K562 (cell line): ENCODE data around the gene TMEM101. TPM values are rescaled to one million over a fixed set of nuclear protein-coding genes. Genes with fewer than 3 reads are reported as not detected.

Experiments used
- CHD4 ChIP-seq: fragments of 200-600 bp; sonication (generic); IDR thresholded peaks from 3 replicates; pipeline ENCODE4 v1.6.1; 2012; ENCODE audit warnings: low read depth, mild to moderate bottlenecking, mixed read lengths, low read length, inconsistent platforms; ENCODE audit not compliant: insufficient read depth, insufficient replicate concordance, poor library complexity, severe bottlenecking
- CSDE1 ChIP-seq, 2 experiments: fragments of 450-650 bp; IDR thresholded peaks; 2 replicates each; pipeline ENCODE4 v1.6.1; 2016; ENCODE audit warnings: mild to moderate bottlenecking in 1 of 2
- FOS ChIP-seq: IDR thresholded peaks from 3 replicates; pipeline ENCODE4 v1.6.1; 2011; ENCODE audit not compliant: insufficient read length; ENCODE audit errors: extremely low read depth
- HDAC8 ChIP-seq: fragments of 450-650 bp; IDR thresholded peaks from 2 replicates; pipeline ENCODE4 v1.6.1; 2016; ENCODE audit warnings: mild to moderate bottlenecking, missing genetic modification characterization, moderate library complexity, missing compliant biosample characterization
- KDM1A ChIP-seq, 2 experiments: fragments of 450-650 bp; IDR thresholded peaks; 2 replicates each; pipeline ENCODE4 v1.6.1; 2016; ENCODE audit warnings: mild to moderate bottlenecking in 2 of 2
- SIX5 ChIP-seq, 2 experiments: IDR thresholded peaks; 2 replicates each; pipeline ENCODE4 v1.6.1; 2011; ENCODE audit warnings: low read length in 2 of 2, borderline replicate concordance in 1 of 2, low read depth in 1 of 2, mild to moderate bottlenecking in 1 of 2, moderate library complexity in 1 of 2; ENCODE audit not compliant: insufficient read depth in 1 of 2
- SMAD4 ChIP-seq: fragments of 250-450 bp; sonication (Bioruptor Pico); conservative IDR thresholded peaks from 2 replicates; pipeline ENCODE4 v1.8.0; 2021; ENCODE audit warnings: inconsistent platforms, mild to moderate bottlenecking, moderate library complexity
- TBP ChIP-seq: optimal IDR thresholded peaks from 2 replicates; pipeline ENCODE3; 2011; ENCODE audit warnings: low read depth, low read length, improper control_type of control experiment
- polyA plus RNA-seq, 8 experiments: library from polyadenylated mRNA; depleted of rRNA in 4 of 8; stranded (reverse) in 5 of 8; unstranded in 3 of 8; fragments of >200 nt; fragmentation: Nextera tagmentation in 2 of 8; fragmentation: Illumina TruSeq in 1 of 8; extraction: Ambion mirVana in 2 of 8; extraction: Trizol in 1 of 8; gene quantifications; 2 replicates each; pipeline versions ENCODE4 v1.2.1 to v1.2.3, GENCODE V29; 2011 to 2014; ENCODE audit warnings: inconsistent platforms in 1 of 8, missing spikeins in 1 of 8
- total RNA-seq, 7 experiments: library from RNA; depleted of rRNA in 6 of 7; stranded (reverse); fragments of >200 nt in 6 of 7; fragmentation: Illumina TruSeq in 2 of 7; extraction: Trizol in 2 of 7; gene quantifications; 2 replicates each; pipeline versions ENCODE4 v1.2.1 to v1.2.3, GENCODE V29; 2011 to 2021; ENCODE audit warnings: low replicate concordance in 1 of 7
- TF ChIP-seq, protein P1 (sequence below), 2 experiments: IDR thresholded peaks; 2 replicates each; pipeline ENCODE4 v1.6.1; 2012; ENCODE audit warnings: improper control_type of control experiment in 2 of 2, low read depth in 2 of 2, low read length in 2 of 2, borderline replicate concordance in 1 of 2
- TF ChIP-seq, protein P2 (sequence below): sonication (generic); formaldehyde crosslinking; IDR thresholded peaks from 2 replicates; pipeline ENCODE4 v1.8.0; 2022; ENCODE audit warnings: missing genetic modification reagents, mild to moderate bottlenecking, moderate library complexity, borderline replicate concordance
- TF ChIP-seq, protein P3 (sequence below): fragments of 450-650 bp; IDR thresholded peaks from 2 replicates; pipeline ENCODE4 v1.6.1; 2018; ENCODE audit not compliant: partially characterized antibody
- TF ChIP-seq, protein P4 (sequence below): fragments of 450-650 bp; IDR thresholded peaks from 2 replicates; pipeline ENCODE4 v1.6.1; 2016; ENCODE audit warnings: mild to moderate bottlenecking
- TF ChIP-seq, protein P5 (sequence below): fragments of 450-650 bp; IDR thresholded peaks from 2 replicates; pipeline ENCODE4 v1.6.1; 2014; ENCODE audit warnings: low read depth, mild to moderate bottlenecking, moderate library complexity, borderline replicate concordance

The TMEM101 gene
- total and polyA plus RNA-seq, 9 of the 15 experiments (the other 6 are each of a cell fraction or from before 2014, with no cell fraction given), result 21.2 to 110 (median 37.8) TPM

DNA sequence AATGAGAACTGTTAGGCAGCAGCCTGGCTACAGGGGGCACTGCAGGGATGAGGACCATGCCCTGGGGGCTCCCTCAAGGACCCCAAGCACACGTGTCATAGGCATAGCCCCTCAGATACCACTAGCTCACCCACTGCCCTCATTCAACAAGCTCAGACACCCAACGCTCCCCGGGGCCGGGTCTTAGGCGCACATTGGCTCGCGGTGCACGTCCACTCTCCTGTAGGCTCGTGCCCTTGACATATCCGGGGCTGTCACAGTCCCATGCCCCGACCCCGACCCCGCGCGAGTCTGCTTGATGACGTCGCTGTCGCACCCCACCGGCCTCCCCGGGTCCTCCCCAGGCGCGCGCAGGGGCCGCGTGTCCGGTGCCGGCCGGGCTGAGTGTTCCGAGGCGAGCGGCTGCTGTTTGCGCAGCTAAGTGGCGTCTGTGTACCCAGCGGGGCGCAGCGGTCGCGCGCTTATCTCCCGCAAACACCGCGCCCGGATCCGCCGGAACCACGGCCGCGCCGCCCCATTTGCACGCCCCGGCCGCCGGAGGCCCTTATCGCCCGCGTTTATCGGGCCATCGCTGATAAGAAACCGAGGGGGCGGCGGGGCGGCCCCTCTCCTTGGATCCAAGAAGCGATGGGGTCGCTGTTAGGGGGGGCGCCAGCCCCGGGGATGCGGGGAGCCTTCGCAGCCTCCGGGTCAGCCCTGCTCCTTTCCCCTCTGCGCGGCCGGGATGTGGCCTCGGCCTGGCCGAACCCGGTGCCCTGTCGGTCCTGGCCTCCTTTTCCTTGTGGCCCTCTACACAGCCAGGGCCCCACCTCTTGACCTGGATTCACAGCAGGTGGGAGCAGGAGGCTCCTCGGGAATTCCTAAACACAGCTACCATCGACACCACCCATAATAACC lies 31.0 kb downstream of the TMEM101 start (continued):
- TF ChIP-seq, protein P1, sequence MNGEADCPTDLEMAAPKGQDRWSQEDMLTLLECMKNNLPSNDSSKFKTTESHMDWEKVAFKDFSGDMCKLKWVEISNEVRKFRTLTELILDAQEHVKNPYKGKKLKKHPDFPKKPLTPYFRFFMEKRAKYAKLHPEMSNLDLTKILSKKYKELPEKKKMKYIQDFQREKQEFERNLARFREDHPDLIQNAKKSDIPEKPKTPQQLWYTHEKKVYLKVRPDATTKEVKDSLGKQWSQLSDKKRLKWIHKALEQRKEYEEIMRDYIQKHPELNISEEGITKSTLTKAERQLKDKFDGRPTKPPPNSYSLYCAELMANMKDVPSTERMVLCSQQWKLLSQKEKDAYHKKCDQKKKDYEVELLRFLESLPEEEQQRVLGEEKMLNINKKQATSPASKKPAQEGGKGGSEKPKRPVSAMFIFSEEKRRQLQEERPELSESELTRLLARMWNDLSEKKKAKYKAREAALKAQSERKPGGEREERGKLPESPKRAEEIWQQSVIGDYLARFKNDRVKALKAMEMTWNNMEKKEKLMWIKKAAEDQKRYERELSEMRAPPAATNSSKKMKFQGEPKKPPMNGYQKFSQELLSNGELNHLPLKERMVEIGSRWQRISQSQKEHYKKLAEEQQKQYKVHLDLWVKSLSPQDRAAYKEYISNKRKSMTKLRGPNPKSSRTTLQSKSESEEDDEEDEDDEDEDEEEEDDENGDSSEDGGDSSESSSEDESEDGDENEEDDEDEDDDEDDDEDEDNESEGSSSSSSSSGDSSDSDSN (IDR thresholded peaks at IDR 0.05; ENCODE audit: borderline replicate concordance in 1 of 2, low read depth in 2 of 2, low read length in 2 of 2), result peak; percentile 33 to 88; a peak in 1 of 4 replicates
- no peak for TF ChIP-seq SIX5 (IDR thresholded peaks at IDR 0.05; ENCODE audit: borderline replicate concordance in 1 of 2, insufficient read depth in 1 of 2, low read depth in 1 of 2, low read length in 2 of 2)
- TF ChIP-seq, protein P2, sequence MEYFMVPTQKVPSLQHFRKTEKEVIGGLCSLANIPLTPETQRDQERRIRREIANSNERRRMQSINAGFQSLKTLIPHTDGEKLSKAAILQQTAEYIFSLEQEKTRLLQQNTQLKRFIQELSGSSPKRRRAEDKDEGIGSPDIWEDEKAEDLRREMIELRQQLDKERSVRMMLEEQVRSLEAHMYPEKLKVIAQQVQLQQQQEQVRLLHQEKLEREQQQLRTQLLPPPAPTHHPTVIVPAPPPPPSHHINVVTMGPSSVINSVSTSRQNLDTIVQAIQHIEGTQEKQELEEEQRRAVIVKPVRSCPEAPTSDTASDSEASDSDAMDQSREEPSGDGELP, result peak; percentile 55
- TF ChIP-seq, protein P3, sequence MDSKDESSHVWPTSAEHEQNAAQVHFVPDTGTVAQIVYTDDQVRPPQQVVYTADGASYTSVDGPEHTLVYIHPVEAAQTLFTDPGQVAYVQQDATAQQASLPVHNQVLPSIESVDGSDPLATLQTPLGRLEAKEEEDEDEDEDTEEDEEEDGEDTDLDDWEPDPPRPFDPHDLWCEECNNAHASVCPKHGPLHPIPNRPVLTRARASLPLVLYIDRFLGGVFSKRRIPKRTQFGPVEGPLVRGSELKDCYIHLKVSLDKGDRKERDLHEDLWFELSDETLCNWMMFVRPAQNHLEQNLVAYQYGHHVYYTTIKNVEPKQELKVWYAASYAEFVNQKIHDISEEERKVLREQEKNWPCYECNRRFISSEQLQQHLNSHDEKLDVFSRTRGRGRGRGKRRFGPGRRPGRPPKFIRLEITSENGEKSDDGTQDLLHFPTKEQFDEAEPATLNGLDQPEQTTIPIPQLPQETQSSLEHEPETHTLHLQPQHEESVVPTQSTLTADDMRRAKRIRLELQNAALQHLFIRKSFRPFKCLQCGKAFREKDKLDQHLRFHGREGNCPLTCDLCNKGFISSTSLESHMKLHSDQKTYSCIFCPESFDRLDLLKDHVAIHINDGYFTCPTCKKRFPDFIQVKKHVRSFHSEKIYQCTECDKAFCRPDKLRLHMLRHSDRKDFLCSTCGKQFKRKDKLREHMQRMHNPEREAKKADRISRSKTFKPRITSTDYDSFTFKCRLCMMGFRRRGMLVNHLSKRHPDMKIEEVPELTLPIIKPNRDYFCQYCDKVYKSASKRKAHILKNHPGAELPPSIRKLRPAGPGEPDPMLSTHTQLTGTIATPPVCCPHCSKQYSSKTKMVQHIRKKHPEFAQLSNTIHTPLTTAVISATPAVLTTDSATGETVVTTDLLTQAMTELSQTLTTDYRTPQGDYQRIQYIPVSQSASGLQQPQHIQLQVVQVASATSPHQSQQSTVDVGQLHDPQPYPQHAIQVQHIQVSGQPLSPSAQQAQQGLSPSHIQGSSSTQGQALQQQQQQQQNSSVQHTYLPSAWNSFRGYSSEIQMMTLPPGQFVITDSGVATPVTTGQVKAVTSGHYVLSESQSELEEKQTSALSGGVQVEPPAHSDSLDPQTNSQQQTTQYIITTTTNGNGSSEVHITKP, result no peak
- no peak for TF ChIP-seq CSDE1 (IDR thresholded peaks at IDR 0.05)
- TF ChIP-seq, protein P4, sequence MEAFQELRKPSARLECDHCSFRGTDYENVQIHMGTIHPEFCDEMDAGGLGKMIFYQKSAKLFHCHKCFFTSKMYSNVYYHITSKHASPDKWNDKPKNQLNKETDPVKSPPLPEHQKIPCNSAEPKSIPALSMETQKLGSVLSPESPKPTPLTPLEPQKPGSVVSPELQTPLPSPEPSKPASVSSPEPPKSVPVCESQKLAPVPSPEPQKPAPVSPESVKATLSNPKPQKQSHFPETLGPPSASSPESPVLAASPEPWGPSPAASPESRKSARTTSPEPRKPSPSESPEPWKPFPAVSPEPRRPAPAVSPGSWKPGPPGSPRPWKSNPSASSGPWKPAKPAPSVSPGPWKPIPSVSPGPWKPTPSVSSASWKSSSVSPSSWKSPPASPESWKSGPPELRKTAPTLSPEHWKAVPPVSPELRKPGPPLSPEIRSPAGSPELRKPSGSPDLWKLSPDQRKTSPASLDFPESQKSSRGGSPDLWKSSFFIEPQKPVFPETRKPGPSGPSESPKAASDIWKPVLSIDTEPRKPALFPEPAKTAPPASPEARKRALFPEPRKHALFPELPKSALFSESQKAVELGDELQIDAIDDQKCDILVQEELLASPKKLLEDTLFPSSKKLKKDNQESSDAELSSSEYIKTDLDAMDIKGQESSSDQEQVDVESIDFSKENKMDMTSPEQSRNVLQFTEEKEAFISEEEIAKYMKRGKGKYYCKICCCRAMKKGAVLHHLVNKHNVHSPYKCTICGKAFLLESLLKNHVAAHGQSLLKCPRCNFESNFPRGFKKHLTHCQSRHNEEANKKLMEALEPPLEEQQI, result no peak
- TF ChIP-seq FOS, result no peak
- 0 out of 2 replicates have a peak, but pooled peaks have one; percentile 33 for TF ChIP-seq HDAC8
- TF ChIP-seq CHD4, result peak; percentile 15
- peak; percentile 89 for TF ChIP-seq SMAD4 (CRISPR knock-in tag)
- TF ChIP-seq KDM1A (IDR thresholded peaks at IDR 0.05), result no peak
- TF ChIP-seq TBP, result peak; percentile 37
- TF ChIP-seq, protein P5, sequence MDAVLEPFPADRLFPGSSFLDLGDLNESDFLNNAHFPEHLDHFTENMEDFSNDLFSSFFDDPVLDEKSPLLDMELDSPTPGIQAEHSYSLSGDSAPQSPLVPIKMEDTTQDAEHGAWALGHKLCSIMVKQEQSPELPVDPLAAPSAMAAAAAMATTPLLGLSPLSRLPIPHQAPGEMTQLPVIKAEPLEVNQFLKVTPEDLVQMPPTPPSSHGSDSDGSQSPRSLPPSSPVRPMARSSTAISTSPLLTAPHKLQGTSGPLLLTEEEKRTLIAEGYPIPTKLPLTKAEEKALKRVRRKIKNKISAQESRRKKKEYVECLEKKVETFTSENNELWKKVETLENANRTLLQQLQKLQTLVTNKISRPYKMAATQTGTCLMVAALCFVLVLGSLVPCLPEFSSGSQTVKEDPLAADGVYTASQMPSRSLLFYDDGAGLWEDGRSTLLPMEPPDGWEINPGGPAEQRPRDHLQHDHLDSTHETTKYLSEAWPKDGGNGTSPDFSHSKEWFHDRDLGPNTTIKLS, result peak; percentile 39; the same call in 1 of the 2 replicates
